DMS53 (cell line): ENCODE data around the gene SLC44A4.
A peak's percentile ranks its signal among the peaks of the same experiment; 100 is the strongest.
"Not testable (repeated sequence)": the region's sequence is repeated elsewhere in the genome, so short reads cannot be mapped to it uniquely, and the experiment has no call there.

ENCODE experiments used
- DNase-seq: peaks from one replicate; lab custom pipeline; 2025; lab: John Stamatoyannopoulos, UW

Gene SLC44A4

DNA sequence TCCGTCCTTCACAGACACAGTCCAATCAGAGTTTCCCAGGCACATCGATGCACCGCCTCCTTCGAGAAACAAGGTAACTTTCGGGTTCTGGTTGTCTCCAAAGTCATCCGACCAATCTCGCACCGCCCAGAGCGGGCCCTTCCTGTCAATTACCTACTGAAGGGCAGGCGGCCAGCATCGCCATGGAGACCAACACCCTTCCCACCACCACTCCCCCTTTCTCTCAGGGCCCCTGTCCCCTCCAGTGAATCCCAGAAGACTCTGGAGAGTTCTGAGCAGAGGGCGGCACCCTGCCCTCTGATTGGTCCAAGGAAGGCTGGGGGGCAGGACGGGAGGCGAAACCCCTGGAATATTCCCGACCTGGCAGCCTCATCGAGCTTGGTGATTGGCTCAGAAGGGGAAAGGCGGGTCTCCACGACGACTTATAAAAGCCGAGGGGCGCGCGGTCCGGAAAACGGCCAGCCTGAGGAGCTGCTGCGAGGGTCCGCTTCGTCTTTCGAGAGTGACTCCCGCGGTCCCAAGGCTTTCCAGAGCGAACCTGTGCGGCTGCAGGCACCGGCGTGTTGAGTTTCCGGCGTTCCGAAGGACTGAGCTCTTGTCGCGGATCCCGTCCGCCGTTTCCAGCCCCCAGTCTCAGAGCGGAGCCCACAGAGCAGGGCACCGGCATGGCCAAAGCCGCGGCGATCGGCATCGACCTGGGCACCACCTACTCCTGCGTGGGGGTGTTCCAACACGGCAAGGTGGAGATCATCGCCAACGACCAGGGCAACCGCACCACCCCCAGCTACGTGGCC is 51.3 kb downstream of the SLC44A4 start, which contains the start of gene HSPA1B:
HSPA1B (plus strand) TSS at position 453 of the 794 bp plus-strand sequence; CDS start at position 666, 213 bp downstream.
- peak; percentile 100 for DNase-seq

DNA sequence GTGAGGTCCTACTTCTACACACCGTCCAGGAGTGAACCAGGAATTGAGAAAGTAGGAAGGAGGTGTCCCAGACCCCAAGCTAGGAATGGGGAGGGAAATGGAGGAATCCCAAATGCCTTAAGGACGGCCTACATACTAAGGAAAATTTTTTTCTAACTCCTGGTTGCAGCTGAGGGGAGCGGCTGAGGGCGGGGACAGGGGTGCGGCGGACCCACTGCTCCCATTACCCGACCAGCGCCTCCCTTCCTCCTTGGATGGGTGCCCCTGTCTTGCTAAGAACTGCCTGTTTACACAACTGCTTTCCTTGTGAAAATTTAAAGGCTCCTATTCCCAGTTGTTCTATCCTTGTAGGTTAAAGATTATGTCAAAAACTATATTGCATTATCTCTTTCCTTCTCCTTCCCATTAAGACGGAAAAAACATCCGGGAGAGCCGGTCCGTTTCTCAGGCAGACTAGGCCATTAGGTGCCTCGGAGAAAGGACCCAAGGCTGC is 52.0 kb downstream of the SLC44A4 start:
- DNase-seq = no peak

DNA sequence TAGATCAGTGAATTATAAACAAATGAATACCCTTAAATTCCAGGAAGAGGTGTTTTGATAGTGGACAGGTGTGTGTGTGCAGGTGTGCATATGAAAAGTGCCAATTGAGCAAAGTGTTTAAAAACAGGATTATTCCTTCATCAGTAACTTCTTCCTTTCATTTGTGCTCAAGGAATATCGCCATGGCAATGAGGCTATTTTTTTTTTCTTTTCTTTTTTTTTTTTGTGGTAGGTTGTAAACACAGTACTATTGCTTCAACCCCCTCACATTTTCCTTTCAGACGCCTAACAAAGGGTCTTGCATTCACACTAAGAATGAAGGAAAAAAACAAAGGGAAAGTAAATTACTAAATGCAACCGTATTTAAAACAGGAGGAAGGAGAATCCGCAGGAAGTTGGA is 53.2 kb downstream of the SLC44A4 start:
- DNase-seq = peak; percentile 69

DNA sequence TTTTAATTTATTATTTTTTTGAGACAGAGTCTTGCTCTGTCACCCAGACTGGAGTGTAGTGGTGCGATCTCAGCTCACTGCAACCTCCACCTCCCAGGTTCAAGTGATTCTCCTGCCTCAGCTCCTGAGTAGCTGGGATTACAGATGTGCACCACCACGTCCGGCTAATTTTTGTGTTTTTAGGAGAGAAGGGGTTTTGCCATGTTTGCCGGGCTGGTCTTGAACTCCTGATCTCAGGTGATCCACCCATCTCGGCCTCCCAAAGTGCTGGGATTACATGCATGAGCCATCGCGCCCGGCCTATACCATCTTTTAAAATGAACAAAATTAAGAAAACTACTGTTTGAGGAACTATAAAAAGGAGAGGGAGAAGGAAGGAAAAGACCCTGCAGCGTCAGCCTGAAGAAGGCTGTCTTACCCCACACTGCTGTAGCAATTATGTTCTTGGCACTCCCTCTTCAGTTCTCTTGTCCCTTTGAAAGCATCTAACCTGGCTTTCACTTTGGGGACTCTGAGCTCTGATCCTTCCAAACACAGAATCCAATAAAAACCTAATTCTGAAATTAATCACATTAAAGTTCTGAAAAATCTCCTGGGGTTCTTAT is 55.1 kb downstream of the SLC44A4 start:
- DNase-seq = not testable (repeated sequence)

DNA sequence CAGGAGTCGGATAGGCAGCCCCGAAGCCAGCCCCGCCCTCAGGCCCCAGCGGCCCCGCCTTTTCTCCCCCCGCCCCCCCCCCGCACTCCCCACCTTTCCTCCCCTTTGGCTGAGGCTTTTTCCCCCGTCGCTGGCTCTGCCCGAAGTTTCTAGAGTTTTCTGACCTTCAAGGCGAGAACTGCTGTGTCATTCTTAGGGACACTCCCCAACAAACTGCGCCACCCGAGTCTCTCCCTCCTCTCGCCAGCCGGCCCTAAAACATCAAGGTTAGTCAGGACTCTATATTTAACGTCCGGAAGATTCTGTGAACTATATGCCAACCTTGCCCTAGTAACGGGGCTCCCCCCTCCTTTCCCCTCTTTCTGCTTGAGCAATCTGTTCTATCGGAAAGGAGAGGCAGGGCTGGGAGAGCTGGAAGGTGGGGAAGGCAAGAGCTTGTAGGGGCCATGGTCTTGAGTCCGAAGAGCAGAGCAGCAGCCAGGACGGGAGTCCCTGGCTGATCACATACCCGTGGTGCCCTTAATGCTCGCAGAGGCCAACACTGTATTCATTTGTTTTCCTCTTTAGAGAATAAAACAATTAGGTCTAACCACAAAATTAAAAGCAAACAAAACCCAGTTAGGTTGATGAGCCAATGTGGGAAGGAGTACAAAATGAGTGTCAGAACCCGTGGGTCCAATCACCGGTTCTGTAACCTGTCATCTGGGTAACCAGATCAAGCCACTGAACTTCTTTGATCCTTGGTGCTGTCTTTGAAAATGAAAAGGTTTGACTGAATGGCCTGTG is 56.6 kb downstream of the SLC44A4 start:
- DNase-seq = peak; percentile 80

DNA sequence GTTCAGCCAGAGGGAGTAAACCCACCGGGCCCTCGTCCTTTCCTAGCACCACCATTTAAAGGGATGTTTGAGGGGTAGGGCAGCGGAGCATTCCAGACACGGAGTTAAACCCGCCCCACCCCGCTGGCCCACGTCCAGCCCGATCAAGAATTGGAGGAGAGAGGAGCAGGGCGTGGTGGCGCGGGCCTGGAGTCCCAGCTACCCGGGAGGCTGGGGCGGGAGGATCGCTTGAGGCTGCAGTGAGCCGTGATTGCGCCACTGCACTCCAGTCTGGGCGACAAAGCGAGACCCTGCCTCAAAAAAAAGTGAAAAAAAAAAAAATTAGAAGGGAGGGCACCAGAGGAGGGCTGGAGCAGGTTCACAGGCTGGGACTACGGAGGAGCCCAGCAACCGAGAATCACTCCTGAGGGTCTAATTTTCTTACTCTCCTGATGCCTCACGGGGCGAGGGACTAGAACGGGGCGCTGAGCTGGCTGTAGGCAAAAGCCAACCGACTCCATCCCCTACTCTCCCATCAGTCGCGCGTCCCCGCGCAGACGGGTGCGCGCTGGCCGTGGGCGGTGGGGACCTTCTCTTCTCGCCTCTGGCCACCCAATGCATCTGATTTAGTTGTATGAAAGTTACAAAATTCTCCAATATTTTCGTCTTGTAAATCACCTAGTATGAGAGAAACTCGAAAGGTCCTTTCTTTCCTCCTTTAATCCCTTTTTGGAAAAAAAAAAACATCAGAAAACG is 57.3 kb downstream of the SLC44A4 start:
- DNase-seq = peak; percentile 84

DNA sequence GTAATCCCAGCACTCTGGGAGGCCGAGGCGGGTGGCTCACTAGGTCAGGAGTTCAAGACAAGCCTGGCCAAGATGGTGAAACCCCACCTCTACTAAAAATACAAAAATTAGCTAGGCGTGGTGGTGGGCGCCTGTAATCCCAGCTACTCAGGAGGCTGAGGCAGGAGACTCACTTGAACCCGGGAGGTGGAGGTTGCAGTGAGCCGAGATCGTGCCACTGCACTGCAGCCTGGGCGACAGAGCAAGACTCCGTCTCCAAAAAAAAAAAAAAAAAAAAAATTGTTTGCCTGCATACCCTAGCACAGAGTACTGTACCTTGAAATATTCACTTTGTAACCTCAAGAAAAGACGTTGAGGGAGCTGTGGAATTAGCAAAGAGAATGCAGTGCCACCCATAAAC is 58.4 kb downstream of the SLC44A4 start:
- DNase-seq = not testable (repeated sequence)

DNA sequence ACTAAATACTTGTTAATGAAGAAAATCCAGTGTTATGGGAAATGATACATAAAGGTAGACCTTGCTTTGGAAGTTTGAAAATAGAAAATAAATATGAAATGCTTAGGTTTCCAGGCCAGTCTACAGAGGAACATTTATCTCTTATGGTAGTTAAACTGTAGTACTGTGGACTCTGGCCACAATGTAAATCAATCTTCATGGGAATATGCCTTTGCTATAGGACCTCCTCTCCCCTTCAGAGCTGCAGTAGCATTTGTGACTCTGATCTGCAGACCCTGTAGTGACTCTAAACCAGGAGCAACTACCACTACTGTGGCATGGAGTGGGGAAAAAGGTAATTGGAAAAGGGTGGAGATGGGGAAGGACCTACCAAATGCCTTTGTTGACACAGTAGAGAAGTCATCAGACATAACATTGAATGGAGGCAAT is 58.9 kb downstream of the SLC44A4 start:
- no peak for DNase-seq

DNA sequence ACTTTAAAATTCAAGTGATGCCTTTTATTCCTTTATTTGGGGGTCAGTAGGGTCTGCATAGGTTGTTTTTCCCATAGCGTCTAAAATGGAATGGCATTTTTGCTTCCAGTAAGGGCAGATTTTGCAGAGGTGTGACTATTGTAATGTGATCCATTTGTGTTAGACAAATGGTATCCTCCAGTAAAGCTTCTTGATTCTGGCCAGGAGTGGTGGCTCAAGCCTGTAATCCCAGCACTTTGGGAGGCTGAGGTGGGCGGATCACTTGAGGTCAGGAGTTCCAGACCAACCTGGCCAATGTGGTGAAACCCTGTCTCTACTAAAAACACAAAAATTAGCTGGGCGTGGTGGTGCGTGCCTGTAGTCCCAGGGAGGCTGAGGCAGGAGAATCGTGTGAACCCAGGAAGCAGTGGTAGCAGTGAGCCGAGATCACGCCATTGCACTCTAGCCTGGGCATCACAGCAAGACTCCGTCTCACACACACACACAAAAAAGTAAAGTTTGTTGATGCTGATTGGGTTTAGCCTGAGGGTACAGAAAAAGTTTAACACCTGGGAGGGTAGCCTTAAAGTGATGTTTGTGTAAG is 60.8 kb downstream of the SLC44A4 start:
- DNase-seq = not testable (repeated sequence)

DNA sequence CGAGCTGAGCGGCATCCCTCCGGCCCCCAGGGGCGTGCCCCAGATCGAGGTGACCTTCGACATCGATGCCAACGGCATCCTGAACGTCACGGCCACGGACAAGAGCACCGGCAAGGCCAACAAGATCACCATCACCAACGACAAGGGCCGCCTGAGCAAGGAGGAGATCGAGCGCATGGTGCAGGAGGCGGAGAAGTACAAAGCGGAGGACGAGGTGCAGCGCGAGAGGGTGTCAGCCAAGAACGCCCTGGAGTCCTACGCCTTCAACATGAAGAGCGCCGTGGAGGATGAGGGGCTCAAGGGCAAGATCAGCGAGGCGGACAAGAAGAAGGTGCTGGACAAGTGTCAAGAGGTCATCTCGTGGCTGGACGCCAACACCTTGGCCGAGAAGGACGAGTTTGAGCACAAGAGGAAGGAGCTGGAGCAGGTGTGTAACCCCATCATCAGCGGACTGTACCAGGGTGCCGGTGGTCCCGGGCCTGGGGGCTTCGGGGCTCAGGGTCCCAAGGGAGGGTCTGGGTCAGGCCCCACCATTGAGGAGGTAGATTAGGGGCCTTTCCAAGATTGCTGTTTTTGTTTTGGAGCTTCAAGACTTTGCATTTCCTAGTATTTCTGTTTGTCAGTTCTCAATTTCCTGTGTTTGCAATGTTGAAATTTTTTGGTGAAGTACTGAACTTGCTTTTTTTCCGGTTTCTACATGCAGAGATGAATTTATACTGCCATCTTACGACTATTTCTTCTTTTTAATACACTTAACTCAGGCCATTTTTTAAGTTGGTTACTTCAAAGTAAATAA is 61.5 kb downstream of the SLC44A4 start:
- not testable (repeated sequence) for DNase-seq

DNA sequence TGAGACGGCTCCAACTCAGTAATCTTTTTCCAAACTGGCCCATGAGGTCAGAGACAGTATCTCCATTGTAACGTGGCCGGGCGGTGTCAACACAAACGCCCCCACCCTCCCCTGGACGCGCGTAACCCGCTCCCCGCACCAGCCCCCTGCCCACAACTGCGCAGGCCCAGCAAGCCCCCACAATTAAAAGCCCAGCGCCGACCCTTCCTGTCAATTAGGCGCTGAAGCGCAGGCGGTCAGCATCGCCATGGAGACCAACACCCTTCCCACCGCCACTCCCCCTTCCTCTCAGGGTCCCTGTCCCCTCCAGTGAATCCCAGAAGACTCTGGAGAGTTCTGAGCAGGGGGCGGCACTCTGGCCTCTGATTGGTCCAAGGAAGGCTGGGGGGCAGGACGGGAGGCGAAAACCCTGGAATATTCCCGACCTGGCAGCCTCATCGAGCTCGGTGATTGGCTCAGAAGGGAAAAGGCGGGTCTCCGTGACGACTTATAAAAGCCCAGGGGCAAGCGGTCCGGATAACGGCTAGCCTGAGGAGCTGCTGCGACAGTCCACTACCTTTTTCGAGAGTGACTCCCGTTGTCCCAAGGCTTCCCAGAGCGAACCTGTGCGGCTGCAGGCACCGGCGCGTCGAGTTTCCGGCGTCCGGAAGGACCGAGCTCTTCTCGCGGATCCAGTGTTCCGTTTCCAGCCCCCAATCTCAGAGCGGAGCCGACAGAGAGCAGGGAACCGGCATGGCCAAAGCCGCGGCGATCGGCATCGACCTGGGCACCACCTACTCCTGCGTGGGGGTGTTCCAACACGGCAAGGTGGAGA is 63.6 kb downstream of the SLC44A4 start, which contains the start of the genes HSPA1A and HSPA1L:
HSPA1A (plus strand) TSS at position 519 of the 814 bp plus-strand sequence; CDS start at position 733, 214 bp downstream.
HSPA1L (minus strand) TSS at position 259 of the 814 bp plus-strand sequence. CDS start 3,311 bp downstream, outside the sequence.
- DNase-seq = peak; percentile 97

DNA sequence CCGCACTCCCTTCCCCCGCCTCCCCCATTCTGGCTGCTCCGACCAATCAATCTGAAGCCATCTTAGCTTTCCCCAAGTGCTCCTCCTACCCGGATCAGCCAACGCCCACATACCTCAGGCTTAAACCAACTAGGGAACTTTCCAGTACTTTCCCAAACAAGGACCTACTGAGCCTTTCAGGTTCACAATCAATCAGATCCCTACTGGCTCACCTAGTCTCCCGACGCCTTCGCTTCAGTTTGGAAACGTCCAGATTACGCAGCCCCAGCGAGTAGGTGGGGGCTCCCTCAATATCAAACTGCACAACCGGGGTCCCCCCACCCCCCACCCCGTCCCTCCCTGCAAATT is 64.1 kb downstream of the SLC44A4 start:
- peak; percentile 97 for DNase-seq

DNA sequence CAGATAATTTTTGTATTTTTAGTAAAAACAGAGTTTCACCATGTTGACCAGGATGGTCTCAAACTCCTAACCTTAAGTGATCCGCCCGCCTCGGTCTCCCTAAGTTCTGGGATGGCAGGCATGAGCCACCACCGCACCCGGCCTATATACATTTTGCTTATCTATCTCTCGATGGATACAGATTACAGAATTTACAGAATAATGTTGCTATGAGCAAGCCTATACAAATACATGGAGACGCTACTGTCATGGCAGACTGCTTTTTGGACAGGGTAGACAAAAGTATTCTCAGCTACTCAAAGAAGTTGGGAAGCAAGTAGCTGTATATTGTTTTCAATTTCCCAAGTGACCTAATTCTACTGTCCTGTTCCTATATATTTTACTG is 65.3 kb downstream of the SLC44A4 start:
- DNase-seq = no peak
